OCI-M2 (cell line): ENCODE results near the gene OSBPL5.

Experiments
- DNase-seq: peaks from one replicate; lab custom pipeline; 2025; ENCODE audit not compliant: unreplicated experiment; lab: John Stamatoyannopoulos, UW

The OSBPL5 gene

DNA sequence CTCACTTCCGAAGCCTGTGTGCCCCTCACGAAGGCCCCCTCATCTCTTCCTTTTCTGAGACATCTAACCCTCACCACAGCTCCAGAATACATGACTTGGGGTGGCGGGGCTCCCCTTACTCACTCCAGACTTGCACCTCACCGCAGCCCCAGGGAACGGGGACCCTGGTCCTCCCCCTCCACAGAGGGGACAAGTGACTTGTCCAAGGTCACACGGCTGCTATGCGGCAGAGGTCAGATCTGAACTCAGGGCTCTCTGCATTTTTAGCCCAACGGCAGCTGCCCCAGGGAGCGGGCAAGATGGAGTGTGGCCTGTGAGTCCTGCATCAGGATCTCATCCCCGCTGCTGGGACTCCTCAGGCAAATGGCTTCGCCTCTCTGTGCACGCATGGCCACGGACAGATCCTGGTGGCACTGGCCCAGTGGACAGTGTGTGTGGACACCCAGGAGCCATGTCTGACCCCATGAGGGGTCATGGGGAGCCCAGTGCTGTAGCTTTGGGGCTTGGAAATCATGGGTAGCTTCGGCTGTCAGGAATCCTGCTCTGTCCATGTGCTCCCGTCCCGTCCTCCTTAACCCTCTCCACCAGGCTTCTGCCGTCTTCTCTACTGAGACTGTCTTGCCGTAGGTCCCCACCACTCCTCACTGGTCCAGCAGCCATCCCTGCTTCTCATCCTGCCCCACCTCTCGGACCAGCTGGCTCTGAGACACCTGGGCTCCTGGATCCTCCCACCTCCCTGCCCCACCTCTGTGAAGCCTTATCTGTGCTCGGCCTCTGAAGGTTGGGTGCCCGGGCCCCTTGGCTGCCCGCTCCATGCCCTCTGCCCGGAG lies 59.9 kb downstream of the OSBPL5 start:
- DNase-seq, result no peak

DNA sequence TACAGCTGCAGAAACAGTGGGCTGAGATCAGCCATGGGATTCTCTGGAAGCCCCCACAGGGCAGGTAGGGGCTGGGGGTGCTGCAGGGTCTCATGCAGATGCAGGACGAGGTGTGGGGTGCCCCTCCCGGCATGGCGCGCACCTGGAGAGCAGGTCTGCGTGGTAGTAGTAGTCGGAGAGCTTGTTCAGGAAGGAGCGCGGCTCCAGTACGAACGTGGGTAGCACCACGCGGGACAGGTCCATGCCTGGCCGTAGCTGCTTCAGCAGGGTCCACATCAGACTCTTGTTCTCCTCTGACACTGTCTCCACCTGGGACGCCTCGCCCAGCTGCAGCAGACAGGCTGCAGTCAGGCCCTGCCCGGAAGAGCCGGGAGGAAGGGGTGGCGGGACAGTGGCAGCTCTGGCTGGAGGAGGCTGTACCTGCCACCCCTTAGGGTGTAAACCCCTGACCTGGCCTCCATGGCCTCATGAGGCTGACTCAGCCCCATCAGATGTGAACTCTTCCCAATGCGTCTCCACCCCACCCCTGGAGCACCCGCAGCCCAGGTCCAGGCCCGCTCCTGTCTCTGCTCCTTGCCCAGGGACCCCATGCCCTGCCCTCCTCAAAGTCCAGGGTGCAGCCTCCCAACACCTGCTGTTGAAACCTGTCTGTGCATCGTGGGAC lies 60.9 kb downstream of the OSBPL5 start:
- no peak for DNase-seq

DNA sequence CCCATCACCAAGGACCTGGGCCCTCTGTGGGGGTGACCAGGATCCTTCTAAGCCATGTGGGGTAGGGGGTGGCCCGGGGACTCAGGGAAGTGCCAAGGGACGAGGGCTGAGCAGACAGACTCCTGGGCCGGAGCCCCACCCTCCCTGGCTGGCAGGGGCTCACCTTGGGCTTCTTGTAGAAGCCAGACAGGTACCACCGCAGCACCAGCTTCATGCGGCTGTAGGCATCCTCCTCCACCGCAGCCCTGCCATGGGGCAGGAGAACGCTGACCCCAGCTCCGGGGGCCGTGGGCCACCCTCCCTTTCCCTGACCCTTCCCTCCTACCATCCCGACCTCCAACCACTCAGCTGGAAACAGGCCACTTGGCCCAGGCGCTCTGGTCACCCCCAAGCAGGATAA lies 62.0 kb downstream of the OSBPL5 start:
- no peak for DNase-seq

- no peak for DNase-seq
These were observed 62.5 kb downstream of the OSBPL5 start for GRCh38 chr11:3102641-3102921.

DNA sequence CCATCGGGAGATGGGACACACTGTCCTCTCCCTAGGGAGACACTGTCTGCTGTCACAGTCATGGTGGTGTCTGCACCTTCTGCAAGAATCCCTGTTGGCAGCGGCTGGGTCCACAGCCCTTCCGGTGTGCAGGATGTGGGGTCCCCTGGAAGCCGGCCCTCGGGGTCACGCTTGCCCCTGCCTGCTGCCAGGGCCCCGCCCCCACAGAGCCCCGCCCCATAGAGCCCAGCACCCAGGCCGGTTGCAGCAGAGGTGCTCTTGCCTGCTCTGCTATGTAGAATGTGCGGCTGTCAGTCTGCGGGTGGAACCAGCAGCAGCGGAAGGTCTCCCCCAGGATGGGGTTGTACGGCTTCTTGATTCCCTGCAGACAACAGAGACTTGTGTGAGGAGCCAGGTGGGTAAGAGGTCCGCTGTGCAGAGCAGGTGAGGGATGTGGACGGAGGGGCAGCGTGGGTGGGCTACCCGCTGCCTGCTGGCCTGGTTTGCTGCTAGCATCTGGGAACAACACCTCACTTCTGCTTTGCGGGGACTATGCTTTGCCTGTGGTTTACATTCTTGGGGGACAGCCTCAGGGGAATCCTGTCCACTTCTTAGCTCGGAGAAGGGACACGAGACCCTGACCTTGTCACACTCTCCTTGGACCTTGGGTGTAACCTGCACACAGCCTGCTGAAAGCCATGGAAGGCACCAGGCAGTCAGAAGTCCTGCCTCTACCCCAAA lies 63.0 kb downstream of the OSBPL5 start:
- DNase-seq, result no peak

DNA sequence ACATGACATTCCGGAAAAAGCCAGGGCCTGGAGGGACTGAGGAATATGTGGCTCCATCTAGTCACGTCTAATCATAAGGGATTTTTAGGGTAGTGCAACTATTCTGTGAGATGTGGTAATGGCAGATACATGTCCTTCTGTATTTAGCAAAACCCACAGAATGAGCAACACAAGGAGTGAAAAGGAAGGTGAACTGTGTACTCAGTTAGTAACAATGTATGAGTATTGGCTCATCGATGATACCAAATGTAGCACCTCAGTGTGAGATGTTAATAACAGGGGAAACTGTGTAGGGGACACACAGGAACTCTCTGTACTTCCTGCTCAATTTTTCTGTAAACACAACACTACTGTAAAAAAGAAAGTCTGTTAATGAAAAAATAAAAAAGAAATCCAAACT lies 65.9 kb downstream of the OSBPL5 start:
- no peak for DNase-seq

- DNase-seq, result no peak
These were observed 68.1 kb downstream of the OSBPL5 start for GRCh38 chr11:3096909-3097530.

- no peak for DNase-seq
These were observed 69.3 kb downstream of the OSBPL5 start for GRCh38 chr11:3095712-3096361.

DNA sequence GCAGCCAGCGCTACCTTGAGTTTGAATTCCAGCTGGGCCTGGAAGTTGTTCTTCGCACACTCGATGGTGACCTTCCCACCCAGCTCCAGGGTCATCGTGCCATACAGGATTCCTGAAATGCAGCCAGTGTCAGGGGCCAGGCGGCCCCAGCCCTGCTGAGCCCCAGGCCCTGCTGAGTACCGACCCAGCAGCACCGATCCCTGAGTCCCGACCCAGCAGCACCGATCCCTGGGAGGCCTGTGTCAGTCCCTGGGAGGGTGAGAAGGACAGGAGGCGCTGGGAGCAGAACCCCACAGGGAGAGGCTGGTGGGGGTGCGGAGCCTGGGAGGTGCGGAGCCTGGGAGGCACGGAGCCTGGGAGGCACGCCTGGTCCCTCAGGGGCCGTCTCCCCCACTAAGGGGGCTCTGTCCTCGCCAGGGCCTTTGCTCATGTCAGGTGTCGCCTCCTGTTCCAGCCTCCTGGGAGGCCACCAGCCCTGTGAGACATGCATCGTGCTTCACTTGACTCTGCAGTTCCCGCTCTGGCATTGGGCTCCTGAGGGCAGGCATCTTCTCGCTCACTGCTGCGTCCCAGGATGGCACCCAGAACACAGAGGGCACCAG lies 70.8 kb downstream of the OSBPL5 start:
- no peak for DNase-seq

- no peak for DNase-seq
These were observed 71.6 kb downstream of the OSBPL5 start for GRCh38 chr11:3093281-3094191.

DNA sequence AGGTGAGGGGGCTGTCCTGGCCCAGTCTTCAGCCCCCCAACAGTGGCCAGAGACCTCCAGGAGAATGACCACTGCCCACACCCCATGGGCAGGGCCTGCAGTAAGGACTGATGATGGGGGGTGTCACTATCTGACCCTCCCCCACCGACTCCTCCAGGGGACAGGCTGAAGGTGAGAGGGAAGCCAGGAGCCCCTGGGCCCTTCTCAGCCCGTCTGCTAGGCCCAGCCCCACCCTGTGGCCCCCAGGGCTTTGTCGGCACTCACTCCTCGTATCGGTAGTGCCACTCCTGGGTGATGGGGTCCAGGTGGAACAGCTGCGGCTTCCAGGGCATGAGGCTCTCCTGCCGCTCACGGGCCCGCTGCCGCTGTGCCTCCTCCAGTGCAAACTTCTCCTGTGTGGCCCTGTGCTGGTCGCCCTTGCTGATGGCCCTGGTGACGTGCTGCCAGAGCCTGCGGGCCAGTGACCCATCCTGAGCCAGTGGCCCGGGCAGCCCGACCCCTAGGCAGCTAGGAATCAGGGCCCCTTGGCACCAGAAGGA lies 72.4 kb downstream of the OSBPL5 start:
- no peak for DNase-seq

DNA sequence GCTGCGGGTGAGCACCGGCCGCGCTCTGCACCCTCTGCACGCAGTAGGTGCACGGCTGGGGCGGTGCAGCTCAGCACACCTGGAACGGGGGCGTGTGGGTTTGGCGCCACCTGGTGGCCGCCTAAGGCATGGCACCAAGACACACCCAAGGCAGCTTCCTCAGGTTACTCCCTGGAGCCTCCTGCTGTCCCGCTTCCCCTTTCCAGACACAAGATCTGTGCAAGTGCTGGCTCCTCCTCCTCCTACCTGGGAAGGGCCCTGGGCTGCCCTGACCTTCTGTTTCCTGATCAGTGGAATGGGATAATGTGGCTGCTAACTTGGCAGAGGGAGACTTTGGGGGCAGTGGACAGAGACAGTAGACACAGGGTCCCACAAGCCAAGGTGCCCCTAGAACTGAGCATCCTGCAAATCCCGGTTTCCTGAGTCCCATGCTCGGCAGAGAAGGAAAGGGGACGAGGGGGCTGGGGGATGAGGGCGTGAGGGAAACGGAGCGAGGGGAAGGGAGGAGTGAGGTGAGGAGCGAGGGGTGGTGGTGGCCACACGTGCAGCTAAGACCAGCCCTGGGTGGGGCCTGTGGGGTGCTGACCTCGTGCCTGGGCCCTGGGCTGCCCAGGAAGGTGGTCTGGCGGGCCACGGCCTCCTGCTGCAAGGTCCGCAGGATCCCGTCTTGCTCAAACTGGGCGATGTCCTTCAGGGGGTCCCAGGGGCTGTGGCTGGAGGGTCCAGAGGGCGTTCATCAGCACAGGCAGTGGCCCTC lies 73.1 kb downstream of the OSBPL5 start:
- DNase-seq, result no peak

GRCh38 chr11:3091081-3091845 lies 73.8 kb downstream of the OSBPL5 start:
- DNase-seq, result no peak

DNA sequence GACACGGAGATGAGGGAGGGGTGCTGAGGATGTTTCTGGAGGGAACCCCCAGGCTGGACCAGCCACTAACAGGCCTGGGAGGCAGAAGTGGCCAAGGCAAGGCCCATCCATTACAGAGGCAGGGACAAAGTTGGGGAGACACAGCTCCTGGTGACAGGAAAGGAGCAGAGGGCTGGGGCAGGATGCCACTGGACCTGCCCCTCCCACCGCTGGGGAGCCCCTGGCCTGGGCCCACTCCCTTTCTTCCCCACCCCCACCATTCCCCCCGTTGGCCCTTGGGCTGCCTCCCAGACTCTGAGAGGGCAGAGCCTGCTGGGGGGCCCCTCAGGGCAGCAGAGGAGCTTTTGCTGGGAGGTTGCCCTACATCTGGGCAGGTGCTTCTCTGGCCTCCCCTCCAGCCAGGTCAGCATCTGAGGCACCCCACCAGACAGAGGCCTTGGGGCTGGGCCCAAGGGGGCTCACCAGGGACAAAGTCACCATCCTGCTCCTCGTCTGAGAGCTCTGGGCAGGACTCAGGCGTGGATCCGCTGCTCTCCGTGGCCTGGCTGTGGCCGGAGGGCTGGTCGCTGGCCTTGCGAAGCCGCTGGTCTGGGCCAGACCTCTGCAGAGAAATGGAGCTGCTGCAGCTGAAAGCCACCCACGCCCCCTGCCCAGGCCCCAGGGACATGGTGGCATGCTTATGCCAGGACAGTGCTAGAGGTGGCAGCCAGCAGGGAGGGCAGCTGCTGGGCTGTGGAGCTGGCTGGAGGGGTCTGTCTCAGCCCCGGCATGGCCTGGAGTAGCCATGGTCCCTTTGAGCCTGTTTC lies 74.8 kb downstream of the OSBPL5 start:
- DNase-seq, result no peak

DNA sequence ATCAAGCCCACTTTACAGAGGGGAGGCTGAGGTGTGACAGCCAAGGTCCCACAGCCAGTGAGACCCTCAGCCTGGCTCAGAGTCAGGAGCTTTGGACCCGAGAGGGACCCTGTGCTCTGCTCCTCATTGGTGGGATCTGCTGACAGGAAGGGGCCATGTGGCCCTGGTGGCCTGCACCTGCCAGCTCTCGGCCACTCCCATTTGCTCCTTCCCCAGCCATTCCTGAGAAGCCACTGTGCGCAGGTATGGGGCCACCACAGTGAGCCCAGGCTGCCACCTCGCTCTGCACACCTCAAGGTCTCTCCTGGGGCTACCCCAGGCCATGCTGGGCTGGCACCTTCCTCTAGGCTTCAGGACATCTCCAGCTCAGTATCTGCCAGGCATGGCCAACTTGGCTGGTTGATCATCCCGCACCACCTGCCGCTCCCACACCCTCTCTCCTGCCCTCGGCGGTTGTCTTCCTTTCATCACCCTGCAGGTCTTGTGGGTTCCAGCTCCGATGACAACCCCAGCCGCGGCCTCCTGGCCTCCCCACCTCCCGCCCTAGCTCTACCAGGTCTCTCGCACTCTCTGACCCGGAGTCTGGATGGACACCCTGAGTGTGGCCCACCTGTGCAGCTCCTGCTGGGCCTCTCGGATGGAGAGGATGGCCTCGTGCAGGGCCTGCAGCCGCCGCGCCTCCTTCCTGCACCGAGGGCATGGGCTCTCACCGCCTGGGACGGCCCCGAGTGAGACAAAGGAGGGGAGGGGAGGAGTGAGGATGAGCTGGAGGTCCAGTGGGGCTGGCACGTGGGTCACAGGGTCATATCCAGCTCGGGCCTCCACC lies 75.7 kb downstream of the OSBPL5 start:
- no peak for DNase-seq

- DNase-seq, result no peak
These were observed 76.3 kb downstream of the OSBPL5 start for GRCh38 chr11:3088806-3089205.
